Measurements from ENCODE around the gene ARPC5.

Gene ARPC5

GRCh38 chr1:183655562-183656075, 20.0 kb upstream of the ARPC5 start:
- H3K4me3 ChIP-seq (ENCODE audit: low read depth, low read length), result no peak overlapping the region
- DNase-seq (ENCODE audit: low read depth), result peak; percentile 72
- TF ChIP-seq CTCF (IDR thresholded peaks at IDR 0.05; ENCODE audit: low read depth, low read length), result peak; percentile 80
- no peak for TF ChIP-seq POLR2A (IDR thresholded peaks at IDR 0.05; ENCODE audit: extremely low read depth, insufficient read length)

GRCh38 chr1:183654706-183655105, 19.1 kb upstream of the ARPC5 start:
- H3K4me3 ChIP-seq (ENCODE audit: low read depth, low read length), result no peak overlapping the region
- no peak for DNase-seq (ENCODE audit: low read depth)
- TF ChIP-seq MYC (IDR thresholded peaks at IDR 0.05; ENCODE audit: low read depth, low read length) (no peak), POLR2A (IDR thresholded peaks at IDR 0.05; ENCODE audit: extremely low read depth, insufficient read length) (no peak), CTCF (IDR thresholded peaks at IDR 0.05; ENCODE audit: low read depth, low read length) (no peak), MAX (IDR thresholded peaks at IDR 0.05; ENCODE audit: low read depth, low read length) (no peak)

GRCh38 chr1:183653876-183654451, 18.4 kb upstream of the ARPC5 start:
- H3K4me3 ChIP-seq (ENCODE audit: low read depth, low read length), result no peak overlapping the region
- TF ChIP-seq CTCF (IDR thresholded peaks at IDR 0.05; ENCODE audit: low read depth, low read length) (no peak), MYC (IDR thresholded peaks at IDR 0.05; ENCODE audit: low read depth, low read length) (no peak), POLR2A (IDR thresholded peaks at IDR 0.05; ENCODE audit: extremely low read depth, insufficient read length) (no peak), MAX (IDR thresholded peaks at IDR 0.05; ENCODE audit: low read depth, low read length) (no peak)
- DNase-seq (ENCODE audit: low read depth), result no peak

GRCh38 chr1:183653462-183653794, 17.8 kb upstream of the ARPC5 start:
- H3K4me3 ChIP-seq (ENCODE audit: low read depth, low read length), result no peak overlapping the region
- no peak for DNase-seq (ENCODE audit: low read depth)
- no peak for TF ChIP-seq MAX (IDR thresholded peaks at IDR 0.05; ENCODE audit: low read depth, low read length)
- no peak for TF ChIP-seq CTCF (IDR thresholded peaks at IDR 0.05; ENCODE audit: low read depth, low read length)

GRCh38 chr1:183652547-183653461, 17.2 kb upstream of the ARPC5 start, which contains the start of gene APOBEC4:
Gene APOBEC4, minus strand, starts transcription at chr1:183653316. Its CDS starts 4,535 bp downstream, at chr1:183648781.
- no peak for TF ChIP-seq CTCF (IDR thresholded peaks at IDR 0.05; ENCODE audit: low read depth, low read length)
- no peak for TF ChIP-seq MAX (IDR thresholded peaks at IDR 0.05; ENCODE audit: low read depth, low read length)
- TF ChIP-seq MYC (IDR thresholded peaks at IDR 0.05; ENCODE audit: low read depth, low read length), result no peak
- no peak for TF ChIP-seq POLR2A (IDR thresholded peaks at IDR 0.05; ENCODE audit: extremely low read depth, insufficient read length)
- DNase-seq (ENCODE audit: low read depth), result no peak
- no peak within 1 kb of the TSS for H3K4me3 ChIP-seq (ENCODE audit: low read depth, low read length)
